Inflammatory macrophage treated with lipopolysaccharide for 1 hour (primary cell): ENCODE data around the gene MTMR3.

Experiments used
- DNase-seq, 2 donors: peaks; one replicate each; pipeline ENCODE4 v3.0.0-alpha.2; 2020 to 2022

MTMR3 gene

GRCh38 chr22:30029512-30029911 lies 146.5 kb downstream of the MTMR3 start:
- DNase-seq, result no peak

GRCh38 chr22:30030329-30030728 lies 147.4 kb downstream of the MTMR3 start:
- DNase-seq, result no peak

DNA sequence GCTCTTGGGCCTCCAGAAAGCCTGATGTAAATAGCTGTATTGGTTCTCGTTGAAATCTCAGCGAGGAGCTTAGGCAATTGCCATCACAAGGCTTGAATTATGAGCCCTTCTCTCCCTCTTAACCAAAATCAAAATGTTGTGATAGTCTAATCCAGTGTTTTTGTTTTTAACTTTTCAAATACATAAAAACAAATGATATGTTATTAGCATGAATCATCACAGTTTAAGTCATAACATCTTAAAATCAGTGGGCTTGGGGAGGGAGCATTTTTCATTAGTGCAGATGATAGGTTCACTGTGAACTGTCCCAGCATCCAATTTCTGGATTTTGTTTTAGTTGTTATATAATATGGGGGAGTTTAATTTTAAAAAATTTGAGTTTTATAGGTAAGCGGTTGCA lies 148.4 kb downstream of the MTMR3 start:
- no peak for DNase-seq

DNA sequence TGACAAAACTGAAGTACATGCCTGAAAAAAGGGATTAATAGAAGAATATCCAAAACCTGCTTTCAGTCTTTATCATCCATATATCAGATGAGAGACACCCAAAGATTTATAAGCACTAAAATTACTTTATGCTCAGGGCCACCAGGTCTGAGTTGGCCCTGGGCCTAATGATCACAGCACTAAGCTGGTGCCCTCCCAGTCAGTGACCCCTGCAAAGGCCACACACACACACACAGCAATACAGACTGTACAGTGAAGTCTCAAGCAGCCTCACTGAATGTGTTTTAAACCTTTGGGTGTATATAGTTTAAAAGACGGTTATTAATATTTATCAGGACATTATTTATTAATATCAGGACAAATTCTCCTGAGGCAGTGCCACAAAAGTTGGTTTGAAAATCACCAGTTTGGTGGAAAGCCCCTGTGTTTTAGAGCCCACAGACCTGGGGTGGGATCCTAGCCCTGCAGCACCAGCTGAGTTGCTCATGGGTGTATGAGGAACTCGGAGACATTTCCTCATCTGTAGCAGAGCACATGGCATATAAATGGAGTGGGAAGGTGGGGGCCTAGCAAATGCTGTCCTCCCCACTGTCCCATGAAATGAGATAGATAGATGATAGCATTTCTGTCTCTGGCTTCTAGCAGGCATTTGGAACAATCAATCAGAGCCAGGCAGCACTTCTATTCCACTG lies 148.9 kb downstream of the MTMR3 start:
- DNase-seq, result peak; percentile 43 to 87

- peak; percentile 83 to 89 for DNase-seq
Observed at GRCh38 chr22:30033137-30033536, 150.2 kb downstream of the MTMR3 start.

GRCh38 chr22:30033901-30034300 lies 150.9 kb downstream of the MTMR3 start:
- DNase-seq, result peak; percentile 47 to 76

GRCh38 chr22:30036656-30037055 lies 153.7 kb downstream of the MTMR3 start:
- DNase-seq, result peak in 1 of 2 donors; percentile 29

- peak in 1 of 2 donors; percentile 5 for DNase-seq
Observed at GRCh38 chr22:30038219-30038618, 155.2 kb downstream of the MTMR3 start.

DNA sequence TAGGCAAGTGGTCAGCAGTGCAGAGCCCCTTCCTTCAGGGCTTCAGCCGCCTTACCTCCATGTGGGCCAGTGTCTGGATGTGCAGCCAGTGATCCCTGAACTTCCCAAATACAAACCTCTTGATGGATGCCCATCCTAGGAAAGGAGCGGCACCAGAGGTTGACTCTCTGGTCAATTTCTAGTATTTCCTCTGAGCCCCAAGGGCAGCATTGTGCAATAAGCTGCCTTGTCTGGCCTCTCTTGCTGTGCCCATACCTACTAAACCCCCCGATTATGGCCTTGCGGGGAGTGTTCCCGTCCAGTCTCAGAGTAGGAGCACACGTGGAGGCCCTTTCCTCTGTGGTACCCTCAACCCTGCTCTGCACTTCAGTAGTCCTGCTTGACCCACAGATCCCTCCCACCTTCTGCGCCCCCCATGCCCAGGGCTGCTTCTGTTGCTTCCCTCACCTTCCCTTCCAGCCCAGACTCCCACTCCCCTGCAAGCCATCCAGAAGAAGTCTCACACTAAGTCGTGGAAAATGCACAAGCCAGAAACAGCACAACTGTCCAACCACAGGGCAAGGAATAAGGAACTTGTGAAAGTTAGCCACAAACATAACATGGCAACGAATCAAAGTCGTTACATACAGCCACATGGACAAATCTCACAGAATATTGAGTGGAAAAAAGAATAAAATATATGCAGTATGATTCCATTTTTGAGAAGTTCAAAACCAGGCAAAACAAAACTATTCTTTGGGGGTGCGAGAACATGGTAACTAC lies 157.7 kb downstream of the MTMR3 start:
- no peak for DNase-seq

- no peak for DNase-seq
Observed at GRCh38 chr22:30041475-30041874, 158.5 kb downstream of the MTMR3 start.

- no peak for DNase-seq
Observed at GRCh38 chr22:30041881-30042280, 158.9 kb downstream of the MTMR3 start.

DNA sequence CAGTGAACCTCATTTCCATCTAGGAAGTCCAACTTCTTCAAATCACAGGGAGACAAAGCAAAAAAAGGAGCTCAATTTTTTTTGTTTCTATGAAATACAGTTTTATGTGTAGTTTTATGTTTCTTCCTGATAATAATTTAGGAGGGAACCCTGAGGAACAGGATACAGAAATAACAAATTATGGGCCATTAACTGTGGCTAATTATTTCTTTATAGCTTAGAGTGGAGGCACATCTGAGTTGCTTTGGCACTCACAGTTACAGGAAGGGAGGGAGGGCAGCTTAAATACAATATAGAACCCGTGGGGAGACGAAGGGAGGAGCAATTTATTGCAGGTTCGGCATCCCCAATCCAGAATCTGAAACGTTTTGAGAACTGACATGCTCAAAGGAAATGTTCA lies 160.2 kb downstream of the MTMR3 start:
- DNase-seq, result no peak

GRCh38 chr22:30044369-30044768 lies 161.4 kb downstream of the MTMR3 start:
- peak; percentile 20 to 70 for DNase-seq

GRCh38 chr22:30044881-30045493 lies 162.0 kb downstream of the MTMR3 start:
- DNase-seq, result no peak

DNA sequence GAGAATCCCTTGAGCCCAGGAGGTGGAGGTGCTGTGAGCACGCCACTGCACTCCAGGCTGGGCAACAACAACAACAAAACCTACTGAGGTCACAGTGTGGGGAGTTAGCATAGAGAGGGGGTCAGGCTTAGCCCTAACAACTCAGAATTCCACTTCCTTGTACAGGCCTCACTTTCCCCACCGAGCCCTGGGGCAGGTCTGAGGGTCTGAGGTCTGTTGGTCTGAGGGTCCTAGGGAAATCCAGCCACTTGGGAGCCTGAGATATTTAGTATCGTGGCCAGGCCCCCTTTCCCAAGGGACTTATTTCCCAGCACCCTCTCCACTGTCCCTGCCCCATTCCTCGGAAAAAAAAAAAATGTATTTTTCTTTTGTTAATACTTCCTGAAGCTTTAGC lies 162.5 kb downstream of the MTMR3 start:
- no peak for DNase-seq

DNA sequence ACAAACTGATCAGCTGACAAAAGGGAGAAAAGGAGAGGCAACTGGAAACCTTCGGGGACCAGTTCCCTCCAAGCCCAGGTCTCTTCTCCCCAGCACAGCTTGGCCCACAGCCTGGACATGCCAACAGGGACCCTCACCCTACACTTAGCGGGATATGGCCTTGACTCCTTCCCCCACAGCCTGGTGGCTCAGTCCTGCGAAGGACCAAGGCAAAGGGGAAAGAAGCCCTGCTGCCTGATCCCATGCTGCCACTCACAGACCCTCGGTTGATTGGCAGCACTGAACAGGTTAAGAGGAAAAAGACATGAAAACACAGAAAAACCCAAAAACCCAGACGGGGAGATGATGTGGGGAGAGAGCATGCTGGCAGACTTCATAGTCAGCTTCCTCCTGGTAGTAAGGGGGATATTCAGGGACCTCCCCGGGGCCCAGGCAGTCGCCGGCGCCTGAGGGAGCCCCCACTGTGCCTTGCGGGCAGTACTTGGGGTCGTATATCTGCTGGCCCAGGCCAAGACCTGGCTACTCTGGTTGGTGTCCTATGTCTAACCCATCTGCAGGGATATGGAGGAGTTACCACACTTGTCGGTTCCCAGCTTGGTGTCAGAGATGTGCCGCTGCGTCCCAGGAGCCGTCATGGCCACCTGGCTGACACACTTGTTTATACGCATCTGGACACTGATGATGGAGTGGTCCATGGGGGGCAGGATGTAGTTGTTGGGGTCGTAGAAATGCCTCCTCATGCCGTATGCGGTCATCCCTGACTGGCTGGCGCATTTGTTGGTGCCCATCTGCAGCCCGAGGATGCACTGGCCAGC lies 163.1 kb downstream of the MTMR3 start:
- DNase-seq, result no peak

DNA sequence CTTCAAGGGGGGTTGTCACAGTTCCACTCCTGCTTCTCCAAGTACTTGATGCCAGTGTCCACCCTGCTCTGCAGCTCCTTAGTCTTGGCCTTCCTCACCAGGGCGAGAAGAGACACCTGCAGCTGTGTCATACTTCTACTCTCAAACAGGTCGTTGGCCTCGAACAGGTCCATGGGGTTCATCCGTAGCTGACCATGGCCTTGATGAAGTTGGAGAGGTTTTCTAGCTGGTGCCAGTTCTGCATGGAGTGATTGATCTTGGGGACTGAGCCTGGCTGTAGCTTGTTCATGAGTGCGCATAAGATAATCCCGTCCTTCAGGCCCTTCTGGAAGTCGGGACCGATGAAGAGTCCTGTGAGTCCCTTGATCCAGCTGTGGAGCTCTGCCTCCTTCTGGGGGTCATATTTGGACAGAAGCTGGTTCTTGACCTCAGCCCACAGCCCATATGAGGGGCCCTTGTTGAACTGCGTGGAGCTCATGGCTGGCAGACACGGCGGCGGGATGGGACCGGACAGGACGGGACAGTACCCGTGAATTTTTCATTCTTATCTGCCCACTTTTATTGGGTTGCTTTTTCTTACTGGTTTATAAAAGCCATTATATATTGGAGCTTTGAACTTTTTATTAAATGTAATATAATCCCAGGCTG lies 163.9 kb downstream of the MTMR3 start:
- DNase-seq, result no peak

DNA sequence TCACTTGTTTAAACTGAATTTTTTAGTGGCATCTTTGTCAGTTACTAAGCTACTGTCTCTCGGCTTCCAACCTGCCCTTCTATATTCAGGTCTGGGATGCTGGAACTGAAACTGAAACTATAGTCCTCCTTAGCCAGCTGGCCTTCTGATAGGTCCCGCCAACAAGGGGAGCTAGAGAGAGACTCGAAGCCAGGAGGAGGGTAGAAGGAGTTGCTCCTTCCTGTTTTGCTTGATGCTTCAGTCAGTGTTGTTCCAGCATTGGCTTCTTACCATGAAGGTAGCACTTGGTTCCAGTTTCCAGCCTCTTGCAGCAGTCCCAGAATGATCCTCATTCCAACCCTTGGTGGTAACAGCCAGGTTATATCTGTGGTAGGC lies 164.4 kb downstream of the MTMR3 start:
- peak; percentile 42 to 58 for DNase-seq

GRCh38 chr22:30048681-30049080 lies 165.7 kb downstream of the MTMR3 start:
- no peak for DNase-seq

DNA sequence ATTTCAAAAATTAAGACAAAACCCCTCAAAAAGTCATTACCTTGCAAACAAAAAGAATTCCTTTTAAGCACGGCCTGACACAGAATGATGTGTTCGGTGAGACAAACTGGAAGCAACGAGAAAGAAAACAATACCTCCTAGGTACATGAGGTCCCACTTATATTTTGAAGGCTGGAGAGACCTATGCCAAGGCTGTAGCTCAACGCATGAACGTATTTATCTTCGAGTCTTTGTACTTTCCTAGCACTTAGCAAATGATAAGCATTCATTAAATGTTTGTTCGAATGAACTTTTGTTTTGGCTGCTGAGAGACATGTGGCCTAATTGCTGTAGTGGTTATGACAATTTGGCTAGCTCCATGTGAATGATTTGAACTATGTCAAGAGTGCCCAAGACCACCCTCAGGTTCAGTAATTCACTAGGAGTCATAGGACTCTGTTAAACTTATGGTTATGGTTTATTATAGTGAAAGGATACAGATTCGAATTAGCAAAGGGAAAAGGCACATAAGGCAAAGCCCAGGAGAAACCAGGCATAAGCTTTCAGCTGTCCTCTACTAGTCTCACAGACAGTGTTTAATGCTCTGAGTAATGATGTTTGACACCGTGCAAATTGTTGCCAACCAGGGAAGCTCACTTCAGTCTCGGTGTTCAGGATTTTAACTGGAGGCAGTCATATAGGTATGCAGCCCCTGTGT lies 171.2 kb downstream of the MTMR3 start:
- no peak for DNase-seq

DNA sequence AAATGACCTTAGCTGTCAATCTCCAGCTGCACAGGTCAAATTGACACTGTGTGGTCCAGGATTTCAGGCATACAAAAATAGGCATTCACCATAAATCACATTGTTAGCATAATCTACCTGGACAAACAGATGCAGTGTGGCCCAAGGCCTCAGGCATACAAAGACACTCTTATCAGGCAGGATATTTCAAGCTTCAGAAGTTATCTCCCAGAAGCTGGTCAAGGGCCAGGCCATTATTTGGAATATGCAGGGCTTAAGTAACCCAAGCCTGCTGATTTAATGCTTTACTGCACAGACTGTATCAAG lies 171.7 kb downstream of the MTMR3 start:
- DNase-seq, result no peak

DNA sequence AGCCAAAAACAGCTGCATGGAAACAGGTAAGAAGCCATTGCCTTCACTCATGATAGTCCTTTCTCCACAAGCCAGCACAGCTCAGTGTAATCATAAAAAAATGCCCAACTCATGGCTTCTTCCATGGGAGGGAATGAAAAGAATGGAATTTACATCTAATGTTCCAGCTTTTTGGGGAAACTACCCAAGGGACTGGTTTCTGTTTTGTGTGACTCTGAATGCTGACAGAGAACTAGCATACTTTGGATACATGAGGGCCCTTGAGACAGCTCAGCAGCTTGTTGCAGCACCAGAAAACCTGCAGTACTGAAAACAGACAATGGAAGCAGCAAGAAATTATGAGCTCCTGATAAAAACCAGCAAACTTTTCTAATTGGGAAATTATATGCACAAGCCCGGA lies 173.0 kb downstream of the MTMR3 start:
- no peak for DNase-seq
